Endometrial microvascular endothelial cells (primary cell): Measurements from ENCODE around the gene SLC6A6. TPM values are rescaled to one million over a fixed set of nuclear protein-coding genes. Genes with fewer than 3 reads are reported as not detected.

Source experiments
- in situ Hi-C: cut with HindIII; loops from 2 replicates; pipeline ENCODE4 v1.10.0; 2017; ENCODE audit warnings: low sequenced_read_pairs, low pct_unique_long_range_greater_than_20kb; ENCODE audit errors: inconsistent ontology term
- total RNA-seq: library from RNA; depleted of rRNA; stranded (reverse); fragments of >200 nt; gene quantifications from one replicate; pipeline ENCODE4 v1.2.3, GENCODE V29; 2015; ENCODE audit errors: inconsistent ontology term

Gene SLC6A6
- total RNA-seq, 1 donor from 2014 or later = 21.1 TPM

DNA sequence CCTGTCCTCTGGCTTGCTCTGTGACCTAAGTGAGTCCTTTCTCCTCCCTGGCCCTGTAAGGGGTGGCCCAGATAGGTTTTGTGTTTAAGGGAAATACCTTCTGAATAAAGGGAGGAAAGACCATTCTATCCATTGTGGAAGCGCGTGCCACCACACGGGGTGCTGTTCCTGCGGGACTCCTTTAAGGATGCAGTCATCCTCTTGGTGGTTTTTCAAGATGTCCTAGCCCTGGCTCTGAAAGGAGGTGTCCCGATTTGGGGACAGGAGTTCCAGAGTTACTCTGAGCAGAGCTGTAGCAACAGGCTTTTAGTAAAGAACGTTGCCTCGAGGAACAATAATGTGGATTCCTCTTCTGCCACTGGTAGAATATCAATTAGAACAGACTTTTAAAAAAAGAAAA lies 9.6 kb downstream of the SLC6A6 start:
- in situ Hi-C loops = no loop called here

- in situ Hi-C loops = no loop called here
Measured at GRCh38 chr3:14412831-14413380, 10.5 kb downstream of the SLC6A6 start.

GRCh38 chr3:14413381-14414071 lies 11.1 kb downstream of the SLC6A6 start:
- in situ Hi-C loops = no loop called here

DNA sequence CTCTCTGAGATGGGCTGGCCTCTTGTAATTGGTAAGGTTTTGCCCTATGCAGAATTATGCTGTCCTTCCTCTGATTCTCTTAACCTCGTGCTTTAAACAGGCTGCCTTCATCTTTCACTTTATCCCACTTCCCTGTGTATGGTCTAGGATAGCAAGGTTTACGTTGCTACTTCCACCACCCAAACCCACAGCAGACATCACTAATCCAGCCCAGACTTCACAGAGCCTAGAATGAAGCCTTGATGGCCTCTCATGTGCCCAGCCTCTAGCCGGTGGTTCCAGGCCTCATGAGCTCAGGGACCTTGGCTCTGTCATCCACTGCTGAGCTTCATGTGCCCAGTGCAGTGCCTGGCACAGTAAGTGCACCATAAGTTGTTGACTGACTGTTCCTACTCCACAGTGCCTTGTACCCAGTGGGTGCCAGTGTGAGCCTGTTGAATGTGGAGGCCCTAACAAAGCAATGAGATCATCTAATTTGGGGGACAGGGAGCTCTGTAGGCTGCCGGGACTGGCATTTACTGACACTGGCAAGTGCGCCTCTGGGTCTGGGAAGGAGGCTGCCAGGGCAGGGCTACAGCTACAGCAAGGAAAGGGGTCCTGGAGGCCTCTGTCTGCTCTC lies 12.5 kb downstream of the SLC6A6 start:
- in situ Hi-C loops = no loop called here

- in situ Hi-C loops = no loop called here
Measured at GRCh38 chr3:14415501-14415900, 13.1 kb downstream of the SLC6A6 start.

GRCh38 chr3:14416453-14416852 lies 14.0 kb downstream of the SLC6A6 start:
- in situ Hi-C loops = no loop called here

- in situ Hi-C loops = no loop called here
Measured at GRCh38 chr3:14418296-14419250, 16.2 kb downstream of the SLC6A6 start.

DNA sequence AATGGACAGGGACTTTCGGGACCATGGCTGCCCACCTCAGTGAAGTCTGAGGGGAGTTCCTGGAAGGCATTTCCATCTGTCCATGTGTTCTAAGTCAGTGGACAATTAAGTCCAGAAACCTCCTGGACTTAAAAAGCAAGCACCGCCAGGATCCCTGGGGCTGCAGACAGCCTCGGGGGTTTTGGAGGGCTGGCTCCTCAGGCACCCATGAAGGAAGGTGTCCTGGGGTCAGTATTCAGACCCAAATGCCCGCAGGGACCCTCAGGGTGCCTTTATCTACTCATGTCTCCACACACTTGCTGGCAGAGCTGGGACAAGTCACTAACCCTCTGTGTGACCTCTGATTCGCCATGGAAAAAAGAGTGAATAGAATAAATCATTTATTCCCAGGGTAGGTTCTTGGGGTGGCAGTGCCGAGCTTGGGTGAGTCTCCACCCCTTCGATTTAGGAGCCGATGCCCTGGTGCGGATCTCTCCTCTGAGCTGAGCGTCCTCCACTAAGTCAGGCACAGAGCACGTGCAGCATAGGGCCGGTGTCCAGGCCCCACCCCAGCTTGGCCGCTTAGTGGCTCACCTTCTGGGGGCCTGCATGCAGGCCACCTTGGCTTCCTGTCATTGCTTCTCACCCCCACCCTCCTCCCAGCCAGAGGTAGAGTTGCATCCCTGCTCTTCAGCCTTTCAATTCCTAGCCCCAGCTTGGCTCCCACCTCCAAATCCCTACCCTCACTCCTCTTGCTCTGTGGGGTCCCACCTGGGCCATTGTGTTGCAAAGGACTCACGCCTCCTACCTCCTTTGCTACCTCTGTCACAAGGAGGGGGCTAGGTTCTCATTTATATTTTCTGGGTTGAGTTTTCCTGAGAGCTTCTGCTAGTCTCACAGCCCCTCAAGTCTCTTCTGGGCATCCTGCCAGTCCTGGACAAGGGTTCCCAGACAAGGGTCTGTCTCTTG lies 19.9 kb downstream of the SLC6A6 start:
- in situ Hi-C loops = no loop called here

DNA sequence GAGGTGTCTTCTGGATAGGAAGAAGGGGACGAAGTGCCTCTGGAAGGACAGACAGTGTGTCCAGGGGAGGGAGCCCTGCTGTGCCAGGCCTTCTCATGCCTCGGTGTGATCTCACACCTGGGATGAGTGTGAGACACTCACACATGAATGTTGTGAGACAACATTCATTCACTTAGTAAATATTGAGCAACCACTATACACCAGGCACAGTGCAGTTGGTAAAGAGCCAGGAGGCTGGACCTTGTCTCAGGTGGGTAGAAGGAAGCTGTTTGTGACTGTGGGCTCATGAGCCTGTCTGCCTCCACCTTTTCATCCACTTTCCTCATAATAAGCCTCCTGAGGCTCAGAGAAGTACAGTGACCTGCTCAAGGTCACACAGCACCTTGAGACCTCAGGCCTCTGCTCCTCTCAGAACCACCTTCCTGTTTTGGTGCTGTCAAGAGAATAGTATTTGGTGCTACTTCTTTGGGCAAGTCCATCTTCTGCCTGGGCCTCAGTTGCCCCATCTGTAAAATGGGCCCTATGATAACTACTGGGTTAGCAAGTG lies 20.9 kb downstream of the SLC6A6 start:
- in situ Hi-C loops = no loop called here

DNA sequence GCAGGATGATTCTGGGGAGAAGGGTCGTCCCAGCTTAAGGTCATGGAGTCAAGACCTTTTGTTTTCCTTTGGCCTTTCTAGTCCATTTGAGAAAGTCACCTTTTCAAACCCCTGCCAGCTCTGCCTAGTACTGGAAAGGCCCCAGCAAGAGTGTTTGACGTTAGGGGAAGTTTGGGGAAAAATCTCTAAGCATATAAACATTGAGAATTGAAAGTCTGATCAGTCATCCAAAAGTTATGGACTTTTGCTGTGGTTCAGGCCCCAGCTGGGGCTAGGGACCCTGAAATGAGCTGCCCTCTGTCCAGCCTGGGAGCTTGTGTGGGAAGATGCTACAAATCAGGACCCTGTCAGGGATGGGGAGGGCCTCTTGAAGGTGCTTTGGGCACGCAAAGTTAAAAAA lies 21.6 kb downstream of the SLC6A6 start:
- in situ Hi-C loops = no loop called here

DNA sequence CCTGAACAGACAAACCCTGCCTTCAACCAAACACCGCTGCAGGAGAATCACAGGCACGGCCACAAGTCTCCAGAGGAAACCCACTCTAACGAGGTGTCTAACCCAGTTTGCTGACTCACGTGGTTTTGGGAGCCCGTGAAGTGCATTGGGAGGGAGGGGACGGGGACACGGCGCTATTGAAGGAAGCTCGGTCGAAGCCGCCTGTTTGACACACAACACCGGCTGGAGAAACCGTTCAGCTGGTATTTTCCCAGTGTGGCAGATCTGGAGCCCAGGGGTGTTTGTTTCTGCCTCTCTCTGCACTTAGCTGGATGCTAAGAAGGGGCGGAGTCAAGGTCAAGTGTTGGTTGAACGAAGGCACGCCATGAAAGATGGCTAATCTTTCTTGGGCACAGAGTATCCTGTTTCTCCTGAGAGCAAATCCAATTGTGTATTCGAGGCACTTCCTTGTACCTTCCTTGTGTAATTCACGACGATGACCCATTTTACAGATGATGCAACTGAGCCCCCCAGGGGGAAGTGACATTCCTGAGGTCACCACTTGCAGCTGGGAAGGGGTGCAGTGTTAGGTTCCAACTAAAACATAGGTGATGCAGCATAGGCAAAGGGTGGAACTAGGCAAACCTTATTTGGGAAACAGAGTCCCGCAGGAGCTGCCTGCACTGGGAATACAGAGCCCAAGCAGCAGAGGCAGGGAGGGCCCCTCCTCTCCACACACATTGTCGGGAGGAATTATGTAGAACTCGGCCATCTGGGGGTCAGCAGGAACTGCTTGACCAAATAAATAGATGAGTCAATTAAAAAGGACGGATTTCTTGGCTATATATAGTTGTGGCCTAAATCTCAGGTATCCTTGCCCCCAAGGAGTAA lies 22.5 kb downstream of the SLC6A6 start:
- in situ Hi-C loops = no loop called here

- in situ Hi-C loops = no loop called here
Measured at GRCh38 chr3:14425581-14426304, 23.3 kb downstream of the SLC6A6 start.

DNA sequence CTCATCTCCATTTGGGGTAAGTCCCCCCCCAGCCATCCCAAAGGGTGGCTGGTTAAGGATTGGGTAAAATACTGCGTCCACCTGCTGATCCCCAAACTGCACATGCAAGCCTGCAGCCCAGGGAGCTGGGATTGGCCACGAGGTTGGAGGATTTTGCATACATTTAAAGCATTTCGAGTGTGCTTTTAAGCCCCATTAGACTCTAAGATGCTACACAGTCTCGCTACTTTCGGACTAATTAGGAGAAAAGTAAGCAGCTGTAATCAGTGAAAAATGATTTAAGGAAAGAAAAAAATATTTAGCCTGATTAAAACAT lies 23.9 kb downstream of the SLC6A6 start:
- in situ Hi-C loops = no loop called here

DNA sequence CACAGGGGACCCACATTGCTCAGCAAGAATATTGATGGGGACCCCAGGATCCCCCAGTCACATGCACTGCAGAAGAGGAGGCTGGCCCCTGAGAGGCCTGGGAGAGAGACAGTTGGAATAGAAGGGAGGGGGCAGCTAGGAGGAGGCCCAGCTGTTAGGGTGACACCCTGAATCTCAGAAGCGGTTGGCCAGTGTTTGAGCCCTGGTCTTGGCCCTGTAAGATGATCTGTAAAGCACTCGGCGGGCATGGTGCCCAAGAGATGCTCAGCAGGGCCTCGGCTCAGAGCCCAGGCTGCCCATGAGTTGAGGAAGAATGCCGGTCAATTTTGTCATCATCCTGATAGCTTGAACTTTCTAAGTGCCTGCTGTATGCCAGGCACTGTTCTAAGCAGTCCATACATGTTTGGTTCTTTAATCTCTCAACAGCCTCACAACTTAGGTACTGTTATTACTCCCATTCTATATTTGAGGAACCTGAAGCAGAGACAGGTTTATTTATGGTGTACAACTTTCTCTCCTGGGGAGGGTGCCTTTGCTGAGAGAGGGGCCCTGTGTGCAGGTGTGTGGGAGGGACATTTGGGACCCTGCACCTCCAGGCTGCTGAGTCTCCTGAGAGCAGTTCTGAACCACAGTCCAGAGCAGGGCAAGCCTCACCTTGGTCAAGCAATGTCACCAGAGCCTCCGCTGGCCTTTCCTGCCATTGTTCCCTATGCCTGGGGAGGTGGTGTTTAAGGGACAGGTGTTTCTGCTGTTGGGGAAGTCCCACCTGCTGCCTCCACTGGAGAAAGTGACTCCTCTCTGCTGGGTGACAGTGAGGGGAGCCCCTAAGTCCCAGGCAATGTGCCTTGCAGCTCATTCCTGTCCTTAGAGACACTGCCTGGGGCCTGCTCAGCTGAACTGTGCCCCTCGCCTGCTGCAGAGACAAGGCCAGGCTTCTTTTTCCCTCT lies 26.0 kb downstream of the SLC6A6 start:
- in situ Hi-C loops = no loop called here

DNA sequence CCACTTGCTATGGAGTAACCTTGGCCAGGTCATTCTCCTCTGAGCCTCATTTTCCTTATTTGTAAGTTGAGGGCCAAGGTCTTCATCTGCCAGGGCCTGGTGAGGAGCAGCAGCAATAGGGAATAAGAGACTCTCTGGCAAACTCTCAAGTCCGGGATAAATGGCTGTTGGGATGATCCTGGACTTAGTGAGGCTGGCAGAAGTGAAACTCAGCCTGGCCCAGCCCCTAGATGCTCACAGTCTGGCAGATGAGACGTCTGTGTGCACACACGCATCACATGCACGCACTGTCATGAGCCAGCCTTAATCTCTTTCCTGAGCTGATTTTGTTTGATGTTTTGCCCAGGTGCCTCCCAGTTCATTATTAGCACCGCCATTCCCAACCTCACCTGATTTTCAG lies 26.8 kb downstream of the SLC6A6 start:
- in situ Hi-C loops = no loop called here

DNA sequence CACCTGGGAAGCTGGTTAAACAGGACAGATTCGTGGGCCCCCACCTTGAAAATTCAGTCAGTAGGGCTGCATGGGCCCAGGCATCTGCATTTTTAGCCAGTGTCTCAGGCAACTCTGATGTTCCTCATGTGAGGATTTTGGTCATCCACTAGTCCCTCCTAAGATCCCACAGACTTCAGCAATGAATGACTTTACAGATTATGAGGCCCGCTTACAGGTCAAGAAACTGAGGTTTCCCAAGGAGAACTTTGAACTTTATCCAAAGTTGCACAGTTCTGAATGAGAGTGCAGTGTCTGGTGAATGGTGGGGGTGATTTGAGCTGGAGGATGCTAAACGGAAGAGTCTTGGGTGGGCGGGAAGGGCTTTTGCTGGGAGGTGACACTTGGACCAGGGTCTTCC lies 27.2 kb downstream of the SLC6A6 start:
- in situ Hi-C loops = no loop called here
